GM12878 (cell line): Measurements from ENCODE around the gene LRRC27. TPM values are rescaled to one million over a fixed set of nuclear protein-coding genes. Genes with fewer than 3 reads are reported as not detected.

ENCODE experiments used
- ATAC-seq: fragments of 200-7000 bp; cut with Tn5 transposase; 3 replicates; pipeline ENCODE4 v1.9.1; 2020; ENCODE audit warnings: mild to moderate bottlenecking, moderate library complexity
- BruUV-seq: library from RNA; stranded (reverse); fragments of 400-500 nt; replicated peaks from 2 replicates; lab custom pipeline; 2021; lab: Mats Ljungman, UMichigan
- CTCF ChIA-PET: fragments of 300-600 bp; sonication (Branson Sonifier 250); formaldehyde crosslinking; extraction: SDS; loops from one replicate; lab custom pipeline; 2021; ENCODE audit warnings: inconsistent platforms; lab: Yijun Ruan, JAX
- POLR2A ChIA-PET: fragments of 350-600 bp; formaldehyde crosslinking; extraction: SDS; loops from one replicate; lab custom pipeline; 2021; ENCODE audit warnings: inconsistent platforms; lab: Charles Lee
- RAD21 ChIA-PET: fragments of 300-600 bp; sonication (Branson Sonifier 250); formaldehyde crosslinking; loops from one replicate; lab custom pipeline; 2023; ENCODE audit warnings: antibody characterized with exemption; ENCODE audit not compliant: unreplicated experiment; lab: Charles Lee
- SMC1A ChIA-PET: fragments of 300-600 bp; sonication (Branson Sonifier 250); formaldehyde crosslinking; loops from one replicate; lab custom pipeline; 2023; ENCODE audit not compliant: unreplicated experiment, uncharacterized antibody; lab: Charles Lee
- DNase-seq: peaks from one replicate; pipeline ENCODE4 v3.0.0-alpha.2; 2011; ENCODE audit warnings: low read depth, low spot score
- FAIRE-seq: peaks from 3 replicates; lab custom pipeline; 2011; peaks lifted over from hg19 to GRCh38; lab: Jason Lieb, UNC
- H2AFZ ChIP-seq: 2 replicates; pipeline ENCODE4 v1.6.0; 2011; ENCODE audit warnings: low read depth, low read length, control low read depth; ENCODE audit not compliant: control insufficient read depth
- H3K27ac ChIP-seq: 2 replicates; pipeline ENCODE4 v1.5.1; 2011; ENCODE audit warnings: control low read depth; ENCODE audit not compliant: control insufficient read depth, insufficient read depth
- H3K27me3 ChIP-seq, 2 experiments: replicated peaks in 1 of 2; 2 replicates each; pipeline versions ENCODE4 v1.6.0 to v1.6.1; 2011; ENCODE audit warnings: low read length in 1 of 2; ENCODE audit not compliant: control insufficient read depth in 2 of 2, insufficient read depth in 2 of 2
- H3K36me3 ChIP-seq, 2 experiments: 2 replicates each; pipeline ENCODE4 v1.5.1; 2011; ENCODE audit warnings: low read length in 1 of 2; ENCODE audit not compliant: control insufficient read depth in 2 of 2, insufficient read depth in 2 of 2
- H3K4me1 ChIP-seq: 2 replicates; pipeline ENCODE4 v1.6.1; 2011; ENCODE audit warnings: mild to moderate bottlenecking, low read length, moderate library complexity, mixed read lengths; ENCODE audit not compliant: control insufficient read depth, insufficient read depth
- H3K4me2 ChIP-seq: 2 replicates; pipeline ENCODE4 v1.6.0; 2011; ENCODE audit warnings: control low read depth; ENCODE audit not compliant: control insufficient read depth, insufficient read depth
- H3K4me3 ChIP-seq: fragments of 200-600 bp; sonication (generic); 2 replicates; pipeline ENCODE4 v1.5.1; 2016
- H3K79me2 ChIP-seq: 2 replicates; pipeline ENCODE4 v1.6.0; 2011; ENCODE audit warnings: low read length; ENCODE audit not compliant: control insufficient read depth, insufficient read depth
- H3K9ac ChIP-seq: 2 replicates; pipeline ENCODE4 v1.8.0; 2011; ENCODE audit warnings: low read length, control low read depth, mixed read lengths; ENCODE audit not compliant: control insufficient read depth, insufficient read depth
- H3K9me3 ChIP-seq: replicated peaks from 3 replicates; pipeline ENCODE4 v1.5.1; 2011; ENCODE audit warnings: mild to moderate bottlenecking, low read length; ENCODE audit not compliant: control insufficient read depth, insufficient read depth
- H4K20me1 ChIP-seq: 2 replicates; pipeline ENCODE4 v1.6.0; 2011; ENCODE audit not compliant: control insufficient read depth, insufficient read depth
- FOXM1 ChIP-seq: IDR thresholded peaks from 2 replicates; pipeline ENCODE4 v1.6.1; 2012; ENCODE audit warnings: low read depth, mild to moderate bottlenecking, inconsistent platforms, low read length, moderate library complexity
- JUNB ChIP-seq: IDR thresholded peaks from 2 replicates; pipeline ENCODE4 v1.6.1; 2016; ENCODE audit warnings: antibody characterized with exemption, mild to moderate bottlenecking
- MTA3 ChIP-seq: IDR thresholded peaks from 2 replicates; pipeline ENCODE4 v1.6.1; 2012; ENCODE audit warnings: low read length, inconsistent platforms, borderline replicate concordance
- NBN ChIP-seq: fragments of 450-650 bp; IDR thresholded peaks from 2 replicates; pipeline ENCODE4 v1.6.1; 2016
- POLR2A ChIP-seq: IDR thresholded peaks from 2 replicates; pipeline ENCODE4 v1.6.1; 2011; ENCODE audit warnings: low read depth, mild to moderate bottlenecking, low read length
- SRF ChIP-seq, 2 experiments: IDR thresholded peaks; 2 replicates each; pipeline ENCODE4 v1.6.1; 2011; ENCODE audit warnings: low read depth in 2 of 2, low read length in 2 of 2, mild to moderate bottlenecking in 1 of 2, moderate library complexity in 1 of 2
- WRNIP1 ChIP-seq: IDR thresholded peaks from 2 replicates; pipeline ENCODE4 v1.6.1; 2011; ENCODE audit warnings: low read depth, low read length, improper control_type of control experiment, borderline replicate concordance
- ZNF274 ChIP-seq: IDR thresholded peaks from one replicate; pipeline ENCODE4 v1.8.0; 2011; ENCODE audit not compliant: insufficient read length, insufficient read depth
- WGBS: methylation state at CpG from one replicate; pipeline ENCODE4 v1.1.6; 2016; ENCODE audit warnings: low lambda C conversion rate; ENCODE audit not compliant: insufficient replicate concordance, insufficient coverage; ENCODE audit errors: missing lambda C conversion rate; 5-methylcytosine and 5-hydroxymethylcytosine counted together
- in situ Hi-C: fragments of 300-500 bp; cut with MboI; formaldehyde crosslinking; loops from 9 replicates; pipeline ENCODE4 v1.14.3; 2018; ENCODE audit warnings: mixed read lengths
- intact Hi-C: fragments of 100-400 bp; cut with micrococcal nuclease; formaldehyde crosslinking; loops from one replicate; pipeline ENCODE4 v1.14.2; 2022; ENCODE audit not compliant: unreplicated experiment
- polyA plus RNA-seq, 11 experiments: library from polyadenylated mRNA; depleted of rRNA in 4 of 11; unstranded in 6 of 11; stranded (reverse) in 5 of 11; fragments of >200 nt; fragmentation: Nextera tagmentation in 4 of 11; fragmentation: Illumina TruSeq in 1 of 11; extraction: Ambion mirVana in 4 of 11; extraction: Trizol in 1 of 11; gene quantifications; 1 replicate in 1 of 11; 2 replicates in 10 of 11; pipeline versions ENCODE4 v1.2.1 to v1.2.3, GENCODE V29; 2011 to 2016; ENCODE audit warnings: inconsistent platforms in 2 of 11, missing spikeins in 2 of 11, low read depth in 1 of 11
- total RNA-seq, 4 experiments: library from RNA; depleted of rRNA in 3 of 4; stranded (reverse); fragments of >200 nt in 3 of 4; fragmentation: Illumina TruSeq in 1 of 4; extraction: Trizol in 1 of 4; gene quantifications; 2 replicates each; pipeline versions ENCODE4 v1.2.1 to v1.2.3, GENCODE V29; 2013 to 2021
- TF ChIP-seq, protein P1 (sequence below): IDR thresholded peaks from 2 replicates; pipeline ENCODE4 v1.6.1; 2012; ENCODE audit warnings: low read depth, low read length, improper control_type of control experiment
- TF ChIP-seq, protein P2 (sequence below): IDR thresholded peaks from 2 replicates; pipeline ENCODE4 v1.6.1; 2012; ENCODE audit warnings: low read depth, low read length, improper control_type of control experiment

Gene LRRC27
- total and polyA plus RNA-seq, 10 of the 15 experiments (the other 5 are each of a cell fraction or from before 2014, with no cell fraction given): 0.48 to 6.9 (median 4.7) TPM

DNA sequence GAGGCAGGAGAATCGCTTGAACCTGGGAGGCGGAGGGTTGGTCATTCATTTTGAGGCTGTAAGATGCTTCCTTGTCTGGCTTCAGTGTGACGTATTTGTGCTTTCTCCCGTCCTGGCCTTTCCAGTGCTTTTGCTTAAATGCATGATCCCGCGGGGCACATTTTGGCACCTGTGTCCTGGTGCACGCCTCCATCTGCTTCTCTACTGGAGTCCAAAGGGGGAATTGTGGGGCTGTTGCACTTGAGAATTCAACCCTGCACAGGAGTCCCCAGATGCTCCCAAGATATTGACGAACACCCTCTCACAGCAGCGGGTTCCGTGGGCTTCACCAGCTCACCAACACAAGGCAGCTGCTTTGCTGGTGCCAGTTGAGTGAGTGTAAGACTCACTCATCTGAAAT lies 10.3 kb upstream of the LRRC27 start (continued):
- TF ChIP-seq, protein P1, sequence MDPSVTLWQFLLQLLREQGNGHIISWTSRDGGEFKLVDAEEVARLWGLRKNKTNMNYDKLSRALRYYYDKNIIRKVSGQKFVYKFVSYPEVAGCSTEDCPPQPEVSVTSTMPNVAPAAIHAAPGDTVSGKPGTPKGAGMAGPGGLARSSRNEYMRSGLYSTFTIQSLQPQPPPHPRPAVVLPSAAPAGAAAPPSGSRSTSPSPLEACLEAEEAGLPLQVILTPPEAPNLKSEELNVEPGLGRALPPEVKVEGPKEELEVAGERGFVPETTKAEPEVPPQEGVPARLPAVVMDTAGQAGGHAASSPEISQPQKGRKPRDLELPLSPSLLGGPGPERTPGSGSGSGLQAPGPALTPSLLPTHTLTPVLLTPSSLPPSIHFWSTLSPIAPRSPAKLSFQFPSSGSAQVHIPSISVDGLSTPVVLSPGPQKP: no peak
- no peak for TF ChIP-seq WRNIP1
- TF ChIP-seq ZNF274: no peak
- no peak for TF ChIP-seq SRF (IDR thresholded peaks at IDR 0.05; ENCODE audit: low read depth in 2 of 2, low read length in 2 of 2)
- TF ChIP-seq, protein P2, sequence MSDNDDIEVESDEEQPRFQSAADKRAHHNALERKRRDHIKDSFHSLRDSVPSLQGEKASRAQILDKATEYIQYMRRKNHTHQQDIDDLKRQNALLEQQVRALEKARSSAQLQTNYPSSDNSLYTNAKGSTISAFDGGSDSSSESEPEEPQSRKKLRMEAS: no peak
- TF ChIP-seq FOXM1: no peak
- TF ChIP-seq MTA3: no peak
- no peak for TF ChIP-seq NBN

DNA sequence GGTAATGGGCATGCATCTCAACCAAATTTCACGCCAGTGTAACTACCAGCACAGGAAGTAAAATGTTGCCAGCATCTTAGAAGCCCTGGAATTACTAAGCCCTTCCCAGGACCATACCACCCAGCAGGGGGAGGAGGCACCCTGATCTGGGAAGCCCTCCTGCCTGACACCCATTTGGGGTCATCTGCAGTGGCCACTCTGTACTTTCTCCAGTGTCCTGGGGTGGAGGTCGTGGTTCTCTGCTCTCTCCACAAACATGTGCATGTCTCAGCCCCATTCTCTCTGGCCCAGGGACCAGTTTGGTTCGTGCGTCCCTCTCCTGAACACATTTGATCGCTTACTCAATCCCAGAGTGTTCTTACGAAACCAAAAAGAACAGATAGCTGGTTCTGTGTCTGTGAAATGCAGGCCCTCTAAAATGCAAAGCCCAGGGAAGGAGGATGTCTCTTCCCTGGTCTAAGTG lies 9.4 kb upstream of the LRRC27 start:
- ATAC-seq: no peak
- in situ Hi-C loops: no loop called here
- no peak for DNase-seq
- H3K79me2 ChIP-seq: no peaks in the 10 kb centered on the region
- ChIA-PET CTCF (no interaction called here), POLR2A (no interaction called here), RAD21 (no interaction called here), SMC1A (no interaction called here)
- no peaks in the 10 kb centered on the region for H4K20me1 ChIP-seq
- no peaks in the 10 kb centered on the region for H3K27me3 ChIP-seq
- TF ChIP-seq POLR2A (no peak), JUNB (no peak; the same call in 1 of the 2 replicates)
- H3K4me2 ChIP-seq: 0 out of 2 replicates have a peak overlapping the region, but pooled peaks have one; percentile 26
- intact Hi-C loops: loop anchor here (5.0 to 10.0 kb wide), 2 partner anchors 215 to 252 kb away; partner anchors contain the start of gene INPP5A
- WGBS: 66% methylated on average over 6 of the region's 6 CpGs
- H3K9me3 ChIP-seq: peaks cover 1% of the 10 kb centered on the region; the same call in 1 of the 3 replicates
- no TSS peak for BruUV-seq
- H3K4me3 ChIP-seq: no peak overlapping the region
- H3K4me1 ChIP-seq: peaks cover 36% of the 10 kb centered on the region
- H2AFZ ChIP-seq: no peak overlapping the region
- no peak overlapping the region for H3K27ac ChIP-seq
- H3K9ac ChIP-seq: no peak overlapping the region
- peak; percentile 44 for FAIRE-seq
- H3K36me3 ChIP-seq: peaks cover 0 to 3% of the 10 kb centered on the region in 2 experiments; a peak in 1 of 4 replicates
